ENCODE measurements around the gene C3orf20. TPM values are rescaled to one million over a fixed set of nuclear protein-coding genes. Genes with fewer than 3 reads are reported as not detected.

The C3orf20 gene
- total and polyA plus RNA-seq, 2 of the 13 experiments (the other 11 are each of a cell fraction or from before 2014, with no cell fraction given): 0.03 to 0.04 TPM

GRCh38 chr3:14651440-14652251 lies 23.3 kb upstream of the C3orf20 start, which contains the start of gene CCDC174 (continued):
- TF ChIP-seq, protein P1, sequence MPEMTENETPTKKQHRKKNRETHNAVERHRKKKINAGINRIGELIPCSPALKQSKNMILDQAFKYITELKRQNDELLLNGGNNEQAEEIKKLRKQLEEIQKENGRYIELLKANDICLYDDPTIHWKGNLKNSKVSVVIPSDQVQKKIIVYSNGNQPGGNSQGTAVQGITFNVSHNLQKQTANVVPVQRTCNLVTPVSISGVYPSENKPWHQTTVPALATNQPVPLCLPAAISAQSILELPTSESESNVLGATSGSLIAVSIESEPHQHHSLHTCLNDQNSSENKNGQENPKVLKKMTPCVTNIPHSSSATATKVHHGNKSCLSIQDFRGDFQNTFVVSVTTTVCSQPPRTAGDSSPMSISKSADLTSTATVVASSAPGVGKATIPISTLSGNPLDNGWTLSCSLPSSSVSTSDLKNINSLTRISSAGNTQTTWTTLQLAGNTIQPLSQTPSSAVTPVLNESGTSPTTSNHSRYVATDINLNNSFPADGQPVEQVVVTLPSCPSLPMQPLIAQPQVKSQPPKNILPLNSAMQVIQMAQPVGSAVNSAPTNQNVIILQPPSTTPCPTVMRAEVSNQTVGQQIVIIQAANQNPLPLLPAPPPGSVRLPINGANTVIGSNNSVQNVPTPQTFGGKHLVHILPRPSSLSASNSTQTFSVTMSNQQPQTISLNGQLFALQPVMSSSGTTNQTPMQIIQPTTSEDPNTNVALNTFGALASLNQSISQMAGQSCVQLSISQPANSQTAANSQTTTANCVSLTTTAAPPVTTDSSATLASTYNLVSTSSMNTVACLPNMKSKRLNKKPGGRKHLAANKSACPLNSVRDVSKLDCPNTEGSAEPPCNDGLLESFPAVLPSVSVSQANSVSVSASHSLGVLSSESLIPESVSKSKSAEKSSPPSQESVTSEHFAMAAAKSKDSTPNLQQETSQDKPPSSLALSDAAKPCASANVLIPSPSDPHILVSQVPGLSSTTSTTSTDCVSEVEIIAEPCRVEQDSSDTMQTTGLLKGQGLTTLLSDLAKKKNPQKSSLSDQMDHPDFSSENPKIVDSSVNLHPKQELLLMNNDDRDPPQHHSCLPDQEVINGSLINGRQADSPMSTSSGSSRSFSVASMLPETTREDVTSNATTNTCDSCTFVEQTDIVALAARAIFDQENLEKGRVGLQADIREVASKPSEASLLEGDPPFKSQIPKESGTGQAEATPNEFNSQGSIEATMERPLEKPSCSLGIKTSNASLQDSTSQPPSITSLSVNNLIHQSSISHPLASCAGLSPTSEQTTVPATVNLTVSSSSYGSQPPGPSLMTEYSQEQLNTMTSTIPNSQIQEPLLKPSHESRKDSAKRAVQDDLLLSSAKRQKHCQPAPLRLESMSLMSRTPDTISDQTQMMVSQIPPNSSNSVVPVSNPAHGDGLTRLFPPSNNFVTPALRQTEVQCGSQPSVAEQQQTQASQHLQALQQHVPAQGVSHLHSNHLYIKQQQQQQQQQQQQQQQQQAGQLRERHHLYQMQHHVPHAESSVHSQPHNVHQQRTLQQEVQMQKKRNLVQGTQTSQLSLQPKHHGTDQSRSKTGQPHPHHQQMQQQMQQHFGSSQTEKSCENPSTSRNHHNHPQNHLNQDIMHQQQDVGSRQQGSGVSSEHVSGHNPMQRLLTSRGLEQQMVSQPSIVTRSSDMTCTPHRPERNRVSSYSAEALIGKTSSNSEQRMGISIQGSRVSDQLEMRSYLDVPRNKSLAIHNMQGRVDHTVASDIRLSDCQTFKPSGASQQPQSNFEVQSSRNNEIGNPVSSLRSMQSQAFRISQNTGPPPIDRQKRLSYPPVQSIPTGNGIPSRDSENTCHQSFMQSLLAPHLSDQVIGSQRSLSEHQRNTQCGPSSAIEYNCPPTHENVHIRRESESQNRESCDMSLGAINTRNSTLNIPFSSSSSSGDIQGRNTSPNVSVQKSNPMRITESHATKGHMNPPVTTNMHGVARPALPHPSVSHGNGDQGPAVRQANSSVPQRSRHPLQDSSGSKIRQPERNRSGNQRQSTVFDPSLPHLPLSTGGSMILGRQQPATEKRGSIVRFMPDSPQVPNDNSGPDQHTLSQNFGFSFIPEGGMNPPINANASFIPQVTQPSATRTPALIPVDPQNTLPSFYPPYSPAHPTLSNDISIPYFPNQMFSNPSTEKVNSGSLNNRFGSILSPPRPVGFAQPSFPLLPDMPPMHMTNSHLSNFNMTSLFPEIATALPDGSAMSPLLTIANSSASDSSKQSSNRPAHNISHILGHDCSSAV (CRISPR knock-in tag; IDR thresholded peaks at IDR 0.05; ENCODE audit: borderline replicate concordance): no peak
- TF ChIP-seq TOPORS (CRISPR knock-in tag; IDR thresholded peaks at IDR 0.05) (no peak; the same call in 1 of the 2 replicates), SALL1 (CRISPR knock-in tag; IDR thresholded peaks at IDR 0.05) (peak; percentile 88), CREB1 (IDR thresholded peaks at IDR 0.05) (peak; percentile 94), CREB1 (CRISPR knock-in tag; IDR thresholded peaks at IDR 0.05) (peak; percentile 98), PRPF4 (IDR thresholded peaks at IDR 0.05; ENCODE audit: low read depth, low read length, poor library complexity, severe bottlenecking) (no peak), ZNF276 (CRISPR knock-in tag; IDR thresholded peaks at IDR 0.05; ENCODE audit: low read depth) (peak; percentile 35; the same call in 1 of the 2 replicates), PAWR (CRISPR knock-in tag; IDR thresholded peaks at IDR 0.05; ENCODE audit: borderline replicate concordance) (no peak), HIVEP1 (CRISPR knock-in tag; IDR thresholded peaks at IDR 0.05) (peak; percentile 18; the same call in 1 of the 2 replicates), HES4 (CRISPR knock-in tag; IDR thresholded peaks at IDR 0.05; ENCODE audit: borderline replicate concordance) (0 out of 2 replicates have a peak, but pooled peaks have one; percentile 26), ZNF468 (CRISPR knock-in tag; IDR thresholded peaks at IDR 0.05) (no peak), TEAD2 (CRISPR knock-in tag; IDR thresholded peaks at IDR 0.05) (no peak), SIX1 (CRISPR knock-in tag; IDR thresholded peaks at IDR 0.05; ENCODE audit: borderline replicate concordance) (no peak), ZFP41 (CRISPR knock-in tag; IDR thresholded peaks at IDR 0.05; ENCODE audit: borderline replicate concordance) (no peak)
- TF ChIP-seq, protein P2, sequence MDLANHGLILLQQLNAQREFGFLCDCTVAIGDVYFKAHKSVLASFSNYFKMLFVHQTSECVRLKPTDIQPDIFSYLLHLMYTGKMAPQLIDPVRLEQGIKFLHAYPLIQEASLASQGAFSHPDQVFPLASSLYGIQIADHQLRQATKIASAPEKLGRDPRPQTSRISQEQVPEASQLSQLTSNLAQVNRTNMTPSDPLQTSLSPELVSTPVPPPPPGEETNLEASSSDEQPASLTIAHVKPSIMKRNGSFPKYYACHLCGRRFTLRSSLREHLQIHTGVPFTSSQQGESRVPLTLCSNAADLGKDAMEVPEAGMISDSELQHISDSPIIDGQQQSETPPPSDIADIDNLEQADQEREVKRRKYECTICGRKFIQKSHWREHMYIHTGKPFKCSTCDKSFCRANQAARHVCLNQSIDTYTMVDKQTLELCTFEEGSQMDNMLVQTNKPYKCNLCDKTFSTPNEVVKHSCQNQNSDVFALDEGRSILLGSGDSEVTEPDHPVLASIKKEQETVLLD (CRISPR knock-in tag; IDR thresholded peaks at IDR 0.05; ENCODE audit: low read depth): no peak

Measured in HepG2 (cell line).